SKM-1 (cell line): ENCODE measurements around the gene NCOA1.
"Not testable (repeated sequence)": the region's sequence is repeated elsewhere in the genome, so short reads cannot be mapped to it uniquely, and the experiment has no call there.

ENCODE experiments used
- DNase-seq: peaks from one replicate; lab custom pipeline; 2025; ENCODE audit not compliant: unreplicated experiment; lab: John Stamatoyannopoulos, UW

NCOA1 gene

GRCh38 chr2:24532057-24532456, 41.0 kb downstream of the NCOA1 start:
- DNase-seq: not testable (repeated sequence)

GRCh38 chr2:24533574-24533973, 42.5 kb downstream of the NCOA1 start:
- not testable (repeated sequence) for DNase-seq

GRCh38 chr2:24538720-24539119, 47.7 kb downstream of the NCOA1 start:
- DNase-seq: no peak

- no peak for DNase-seq
Observed at GRCh38 chr2:24539258-24539657, 48.2 kb downstream of the NCOA1 start.

GRCh38 chr2:24540011-24540477, 49.0 kb downstream of the NCOA1 start:
- no peak for DNase-seq

GRCh38 chr2:24541621-24542020, 50.6 kb downstream of the NCOA1 start:
- no peak for DNase-seq

GRCh38 chr2:24542269-24542872, 51.3 kb downstream of the NCOA1 start:
- DNase-seq: no peak

GRCh38 chr2:24543252-24543651, 52.2 kb downstream of the NCOA1 start:
- DNase-seq: no peak

- DNase-seq: no peak
Observed at GRCh38 chr2:24544456-24545115, 53.5 kb downstream of the NCOA1 start.

GRCh38 chr2:24546669-24547068, 55.6 kb downstream of the NCOA1 start:
- DNase-seq: no peak

- DNase-seq: no peak
Observed at GRCh38 chr2:24548058-24548457, 57.0 kb downstream of the NCOA1 start.

GRCh38 chr2:24550301-24550700, 59.2 kb downstream of the NCOA1 start:
- not testable (repeated sequence) for DNase-seq

- no peak for DNase-seq
Observed at GRCh38 chr2:24551016-24551415, 60.0 kb downstream of the NCOA1 start.

- no peak for DNase-seq
Observed at GRCh38 chr2:24552836-24553235, 61.8 kb downstream of the NCOA1 start.

GRCh38 chr2:24558781-24559472, 67.9 kb downstream of the NCOA1 start:
- no peak for DNase-seq

- no peak for DNase-seq
Observed at GRCh38 chr2:24559473-24560113, 68.5 kb downstream of the NCOA1 start.

- no peak for DNase-seq
Observed at GRCh38 chr2:24565537-24565936, 74.5 kb downstream of the NCOA1 start.

GRCh38 chr2:24566209-24566608, 75.2 kb downstream of the NCOA1 start:
- no peak for DNase-seq

GRCh38 chr2:24566630-24567029, 75.6 kb downstream of the NCOA1 start:
- no peak for DNase-seq

GRCh38 chr2:24568551-24568950, 77.5 kb downstream of the NCOA1 start:
- DNase-seq: no peak

GRCh38 chr2:24569565-24569964, 78.5 kb downstream of the NCOA1 start:
- not testable (repeated sequence) for DNase-seq

GRCh38 chr2:24570225-24570624, 79.2 kb downstream of the NCOA1 start:
- DNase-seq: no peak
